GM12874 (cell line): ENCODE data around the gene PHACTR3.

Experiments used
- CTCF ChIP-seq: IDR thresholded peaks from 2 replicates; pipeline ENCODE4 v1.5.1; 2011; ENCODE audit warnings: low read depth, mild to moderate bottlenecking, control low read depth, low read length, moderate library complexity; ENCODE audit not compliant: insufficient read depth

The PHACTR3 gene

GRCh38 chr20:59873409-59873808 lies 269.1 kb downstream of the PHACTR3 start:
- TF ChIP-seq CTCF: no peak

GRCh38 chr20:59880198-59880597 lies 275.9 kb downstream of the PHACTR3 start:
- TF ChIP-seq CTCF: no peak

DNA sequence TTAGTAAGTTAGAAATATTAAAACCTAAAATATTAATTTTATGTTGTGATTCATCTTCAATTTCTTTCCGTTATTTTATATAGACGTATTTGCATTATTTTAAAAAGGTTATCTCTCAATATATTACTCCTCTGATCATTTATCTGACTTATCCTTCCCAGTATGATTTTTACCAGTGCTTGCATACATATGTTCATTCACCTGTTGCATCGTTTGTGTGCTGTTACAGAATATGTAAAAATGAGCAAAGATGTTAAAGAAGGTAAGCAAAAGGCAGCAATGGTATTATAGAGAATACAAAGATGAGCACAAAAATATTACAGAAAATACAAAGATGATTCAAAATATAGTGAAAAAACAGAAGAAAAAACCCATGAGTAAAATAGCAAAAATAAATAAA lies 280.2 kb downstream of the PHACTR3 start:
- TF ChIP-seq CTCF: no peak

GRCh38 chr20:59888050-59888449 lies 283.7 kb downstream of the PHACTR3 start:
- TF ChIP-seq CTCF: no peak

GRCh38 chr20:59891581-59891980 lies 287.2 kb downstream of the PHACTR3 start:
- no peak for TF ChIP-seq CTCF

- TF ChIP-seq CTCF: no peak
Measured at GRCh38 chr20:59895908-59896307, 291.6 kb downstream of the PHACTR3 start.
